IMR-90 (cell line): Measurements from ENCODE around the gene ACVR2B. TPM values are rescaled to one million over a fixed set of nuclear protein-coding genes. Genes with fewer than 3 reads are reported as not detected.

ENCODE experiments used
- ATAC-seq: fragments of 200-7000 bp; cut with Tn5 transposase; 2 replicates; pipeline ENCODE4 v1.9.1; 2020; ENCODE audit warnings: low read depth, mild to moderate bottlenecking, moderate library complexity
- BruUV-seq: library from RNA; stranded (reverse); fragments of 400-500 nt; replicated peaks from 2 replicates; lab custom pipeline; 2021; lab: Mats Ljungman, UMichigan
- CTCF ChIA-PET: fragments of 300-600 bp; formaldehyde crosslinking; extraction: SDS; loops from one replicate; lab custom pipeline; 2021; ENCODE audit warnings: antibody characterized with exemption; lab: Yijun Ruan, JAX
- POLR2A ChIA-PET: fragments of 300-600 bp; sonication (Branson Sonifier 250); formaldehyde crosslinking; loops from one replicate; lab custom pipeline; 2022; ENCODE audit warnings: antibody characterized with exemption; ENCODE audit not compliant: unreplicated experiment; lab: Charles Lee
- DNase-seq: peaks from one replicate; pipeline ENCODE4 v3.0.0; 2013
- H2AFZ ChIP-seq: replicated peaks from 2 replicates; pipeline ENCODE3; 2013; ENCODE audit warnings: low read length, mild to moderate bottlenecking; ENCODE audit not compliant: poor library complexity
- H2AK5ac ChIP-seq: 2 replicates; pipeline ENCODE4 v1.6.1; 2013; ENCODE audit warnings: low read depth, low read length, inconsistent platforms
- H2AK9ac ChIP-seq: replicated peaks from 2 replicates; pipeline ENCODE3; 2013; ENCODE audit warnings: mild to moderate bottlenecking, low read depth, low read length, moderate library complexity; ENCODE audit not compliant: poor library complexity
- H2BK120ac ChIP-seq: 2 replicates; pipeline ENCODE4 v1.6.1; 2013; ENCODE audit warnings: low read depth, low read length, inconsistent platforms
- H2BK15ac ChIP-seq: 3 replicates; pipeline ENCODE4 v1.6.1; 2013; ENCODE audit warnings: low read depth, low read length, inconsistent platforms
- H2BK20ac ChIP-seq: 2 replicates; pipeline ENCODE4 v1.6.1; 2013; ENCODE audit warnings: low read depth, mild to moderate bottlenecking, inconsistent platforms, low read length, moderate library complexity
- H2BK5ac ChIP-seq: 2 replicates; pipeline ENCODE4 v1.6.1; 2013; ENCODE audit warnings: mild to moderate bottlenecking, low read depth, low read length, inconsistent platforms; ENCODE audit not compliant: poor library complexity, severe bottlenecking
- H3K14ac ChIP-seq: replicated peaks from 2 replicates; pipeline ENCODE4 v1.6.1; 2013; ENCODE audit warnings: low read depth, low read length, inconsistent platforms
- H3K18ac ChIP-seq: 2 replicates; pipeline ENCODE4 v1.6.1; 2013; ENCODE audit warnings: low read depth, low read length, control low read depth
- H3K23ac ChIP-seq: 2 replicates; pipeline ENCODE4 v1.6.1; 2013; ENCODE audit warnings: low read depth, low read length, inconsistent platforms
- H3K27ac ChIP-seq: 2 replicates; pipeline ENCODE4 v1.5.1; 2013; ENCODE audit warnings: mild to moderate bottlenecking, control low read depth, low read length; ENCODE audit not compliant: insufficient read depth
- H3K27me3 ChIP-seq: 2 replicates; pipeline ENCODE4 v1.6.1; 2013; ENCODE audit warnings: low read length; ENCODE audit not compliant: control insufficient read depth, insufficient read depth
- H3K36me3 ChIP-seq: 2 replicates; pipeline ENCODE4 v1.6.1; 2013; ENCODE audit warnings: low read length, mixed read lengths; ENCODE audit not compliant: control insufficient read depth, insufficient read depth
- H3K4ac ChIP-seq: 2 replicates; pipeline ENCODE4 v1.6.1; 2013; ENCODE audit warnings: low read depth, low read length, inconsistent platforms
- H3K4me1 ChIP-seq: 2 replicates; pipeline ENCODE4 v1.6.1; 2013; ENCODE audit warnings: low read length, mixed read lengths; ENCODE audit not compliant: control insufficient read depth, insufficient read depth
- H3K4me2 ChIP-seq: 2 replicates; pipeline ENCODE4 v1.6.1; 2013; ENCODE audit warnings: low read depth, mild to moderate bottlenecking, control low read depth, low read length, moderate library complexity
- H3K4me3 ChIP-seq: 2 replicates; pipeline ENCODE4 v1.5.1; 2013; ENCODE audit warnings: low read depth, mild to moderate bottlenecking, control low read depth, low read length, moderate library complexity; ENCODE audit not compliant: insufficient read depth
- H3K56ac ChIP-seq: 2 replicates; pipeline ENCODE4 v1.6.1; 2013; ENCODE audit warnings: low read length, inconsistent platforms; ENCODE audit not compliant: insufficient read depth; ENCODE audit errors: extremely low read depth
- H3K79me1 ChIP-seq, 2 experiments: 2 replicates each; pipeline ENCODE4 v1.6.1; 2013; ENCODE audit warnings: low read length in 2 of 2, inconsistent platforms in 1 of 2, low read depth in 1 of 2
- H3K9ac ChIP-seq: 2 replicates; pipeline ENCODE4 v1.6.1; 2013; ENCODE audit warnings: low read depth, low read length, control low read depth
- H3K9me1 ChIP-seq: 2 replicates; pipeline ENCODE4 v1.6.1; 2013; ENCODE audit warnings: low read length, inconsistent platforms; ENCODE audit not compliant: insufficient read depth
- H3K9me3 ChIP-seq: 2 replicates; pipeline ENCODE4 v1.6.1; 2013; ENCODE audit warnings: low read length; ENCODE audit not compliant: control insufficient read depth, insufficient read depth
- H4K20me1 ChIP-seq: 2 replicates; pipeline ENCODE4 v1.6.1; 2013; ENCODE audit warnings: low read length, inconsistent platforms; ENCODE audit not compliant: insufficient read depth
- H4K5ac ChIP-seq: 2 replicates; pipeline ENCODE4 v1.6.1; 2013; ENCODE audit warnings: mild to moderate bottlenecking, low read depth, low read length, control low read depth
- H4K8ac ChIP-seq, 2 experiments: 2 replicates each; pipeline ENCODE4 v1.6.1; 2013; ENCODE audit warnings: low read depth in 2 of 2, low read length in 2 of 2, control low read depth in 1 of 2, inconsistent platforms in 1 of 2
- H4K91ac ChIP-seq: 2 replicates; pipeline ENCODE4 v1.6.1; 2013; ENCODE audit warnings: low read depth, low read length, inconsistent platforms; ENCODE audit not compliant: insufficient read depth
- BHLHE40 ChIP-seq: fragments of 150-350 bp; IDR thresholded peaks from 2 replicates; pipeline ENCODE4 v1.6.1; 2016; ENCODE audit warnings: mild to moderate bottlenecking, low read depth, low read length
- CHD1 ChIP-seq: IDR thresholded peaks from 2 replicates; pipeline ENCODE4 v1.6.1; 2012; ENCODE audit warnings: low read depth, low read length, improper control_type of control experiment
- ELK1 ChIP-seq: fragments of 150-350 bp; IDR thresholded peaks from 2 replicates; pipeline ENCODE4 v1.6.1; 2016; ENCODE audit warnings: low read depth, mild to moderate bottlenecking, low read length, moderate library complexity, borderline replicate concordance
- FOS ChIP-seq: fragments of 150-350 bp; IDR thresholded peaks from 2 replicates; pipeline ENCODE4 v1.6.1; 2016; ENCODE audit warnings: low read depth, low read length
- MAFK ChIP-seq: IDR thresholded peaks from 2 replicates; pipeline ENCODE4 v1.6.1; 2012; ENCODE audit warnings: low read depth, low read length, improper control_type of control experiment
- MAZ ChIP-seq: IDR thresholded peaks from 2 replicates; pipeline ENCODE4 v1.6.1; 2012; ENCODE audit warnings: low read depth, mild to moderate bottlenecking, low read length, improper control_type of control experiment, moderate library complexity, borderline replicate concordance
- MXI1 ChIP-seq: IDR thresholded peaks from 2 replicates; pipeline ENCODE4 v1.6.1; 2012; ENCODE audit warnings: low read depth, mild to moderate bottlenecking, low read length, moderate library complexity, borderline replicate concordance
- NFE2L2 ChIP-seq: fragments of 150-350 bp; IDR thresholded peaks from 2 replicates; pipeline ENCODE4 v1.6.1; 2016; ENCODE audit warnings: low read depth, mild to moderate bottlenecking, low read length
- POLR2A ChIP-seq: IDR thresholded peaks from 2 replicates; pipeline ENCODE4 v1.6.1; 2012; ENCODE audit warnings: mild to moderate bottlenecking, low read depth, low read length
- RAD21 ChIP-seq: IDR thresholded peaks from 2 replicates; pipeline ENCODE4 v1.6.1; 2012; ENCODE audit warnings: low read length, improper control_type of control experiment
- RCOR1 ChIP-seq: IDR thresholded peaks from 2 replicates; pipeline ENCODE4 v1.6.1; 2012; ENCODE audit warnings: mild to moderate bottlenecking, low read length, improper control_type of control experiment; ENCODE audit not compliant: insufficient replicate concordance
- SMC3 ChIP-seq: fragments of 150-350 bp; IDR thresholded peaks from 2 replicates; pipeline ENCODE4 v1.6.1; 2016; ENCODE audit warnings: low read depth, mild to moderate bottlenecking, antibody characterized with exemption, low read length, moderate library complexity
- WGBS, 2 experiments: methylation state at CpG; one replicate each; pipeline versions ENCODE4 v1.1.5 to v1.1.7; 2013; ENCODE audit warnings: missing lambda C conversion rate in 2 of 2; ENCODE audit not compliant: insufficient read length in 1 of 2; ENCODE audit errors: extremely low coverage in 2 of 2; 5-methylcytosine and 5-hydroxymethylcytosine counted together
- dilution Hi-C: fragments of 300-500 bp; cut with HindIII; formaldehyde crosslinking; loops from one replicate; pipeline ENCODE4 v1.14.3; 2018; ENCODE audit warnings: low sequenced_read_pairs; ENCODE audit not compliant: unreplicated experiment
- in situ Hi-C: fragments of 300-500 bp; cut with MboI; formaldehyde crosslinking; loops from 3 replicates; pipeline ENCODE4 v1.14.3; 2019; ENCODE audit warnings: low sequenced_read_pairs, inconsistent platforms, mixed read lengths
- intact Hi-C: fragments of 100-400 bp; cut with micrococcal nuclease; formaldehyde crosslinking; loops from 2 replicates; pipeline ENCODE4 v1.10.0; 2022
- polyA plus RNA-seq, 3 experiments: library from polyadenylated mRNA; depleted of rRNA; stranded (reverse); fragments of >200 nt; gene quantifications; 2 replicates each; pipeline ENCODE4 v1.2.3, GENCODE V29; 2012; ENCODE audit warnings: low replicate concordance in 1 of 3
- total RNA-seq: library from RNA; depleted of rRNA; stranded (reverse); fragments of >200 nt; gene quantifications from 2 replicates; pipeline ENCODE4 v1.2.3, GENCODE V29; 2012
- TF ChIP-seq, protein P1 (sequence below): conservative IDR thresholded peaks from 2 replicates; pipeline ENCODE4 v1.5.1; 2012; ENCODE audit warnings: mild to moderate bottlenecking, low read depth, low read length, improper control_type of control experiment
- TF ChIP-seq, protein P2 (sequence below): fragments of 150-350 bp; IDR thresholded peaks from 2 replicates; pipeline ENCODE4 v1.6.1; 2017; ENCODE audit warnings: mild to moderate bottlenecking, antibody characterized with exemption, low read length, low read depth

The ACVR2B gene
- total and polyA plus RNA-seq, 2 of the 4 experiments (the other 2 are of a cell fraction): 0.60 to 1.3 TPM

DNA sequence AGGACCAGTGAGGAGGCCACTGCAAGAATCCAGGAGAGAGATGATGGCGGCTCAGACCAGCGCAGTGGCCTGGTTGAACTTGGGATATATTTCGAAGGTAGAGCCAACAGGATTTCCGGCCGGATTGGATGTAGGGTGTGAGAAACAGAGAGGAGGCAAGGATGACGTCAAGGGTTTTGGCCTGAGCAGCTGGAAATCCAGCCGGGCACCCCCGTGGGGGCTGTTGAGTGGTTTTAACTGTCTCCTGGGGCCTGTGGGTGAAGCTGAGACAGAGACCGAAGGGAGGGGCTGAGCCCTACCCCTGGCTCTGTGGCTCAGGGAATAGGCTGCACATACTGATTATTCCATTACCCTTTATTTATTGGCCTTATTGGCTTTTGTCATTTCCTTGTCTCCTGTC is 88.1 kb downstream of the ACVR2B start:
- no peak for ATAC-seq
- intact Hi-C loops (no loop called here), dilution Hi-C loops (no loop called here), in situ Hi-C loops (no loop called here)
- Histone ChIP-seq H3K4me2 (no peak overlapping the region), H3K36me3 (no peaks in the 10 kb centered on the region), H2BK20ac (no peak overlapping the region), H3K9me1 (peaks cover 4% of the 10 kb centered on the region; the same call in 1 of the 2 replicates), H2BK120ac (no peak overlapping the region), H3K23ac (no peak overlapping the region), H2BK5ac (no peak overlapping the region), H3K18ac (no peak overlapping the region), H4K8ac (no peak overlapping the region), H3K27ac (no peak overlapping the region), H3K9me3 (no peaks in the 10 kb centered on the region), H2AK9ac (no peak overlapping the region), H3K4me3 (no peak overlapping the region), H3K14ac (no peak overlapping the region), H3K4ac (no peak overlapping the region), H3K27me3 (peaks cover 2% of the 10 kb centered on the region; the same call in 1 of the 2 replicates), H2AK5ac (no peak overlapping the region), H3K56ac (no peak overlapping the region), H4K91ac (no peak overlapping the region), H3K4me1 (peaks cover 2% of the 10 kb centered on the region; the same call in 1 of the 2 replicates), H4K5ac (no peak overlapping the region), H3K9ac (no peak overlapping the region), H3K79me1 (no peaks in the 10 kb centered on the region), H2AFZ (no peak overlapping the region), H4K20me1 (no peaks in the 10 kb centered on the region), H2BK15ac (no peak overlapping the region)
- ChIA-PET CTCF (no interaction called here), POLR2A (no interaction called here)
- no TSS peak for BruUV-seq
- no peak for DNase-seq
- no peak for TF ChIP-seq NFE2L2
- TF ChIP-seq RAD21: no peak
- TF ChIP-seq FOS: no peak
- TF ChIP-seq MAFK: no peak
- TF ChIP-seq SMC3: no peak
- TF ChIP-seq, protein P1, sequence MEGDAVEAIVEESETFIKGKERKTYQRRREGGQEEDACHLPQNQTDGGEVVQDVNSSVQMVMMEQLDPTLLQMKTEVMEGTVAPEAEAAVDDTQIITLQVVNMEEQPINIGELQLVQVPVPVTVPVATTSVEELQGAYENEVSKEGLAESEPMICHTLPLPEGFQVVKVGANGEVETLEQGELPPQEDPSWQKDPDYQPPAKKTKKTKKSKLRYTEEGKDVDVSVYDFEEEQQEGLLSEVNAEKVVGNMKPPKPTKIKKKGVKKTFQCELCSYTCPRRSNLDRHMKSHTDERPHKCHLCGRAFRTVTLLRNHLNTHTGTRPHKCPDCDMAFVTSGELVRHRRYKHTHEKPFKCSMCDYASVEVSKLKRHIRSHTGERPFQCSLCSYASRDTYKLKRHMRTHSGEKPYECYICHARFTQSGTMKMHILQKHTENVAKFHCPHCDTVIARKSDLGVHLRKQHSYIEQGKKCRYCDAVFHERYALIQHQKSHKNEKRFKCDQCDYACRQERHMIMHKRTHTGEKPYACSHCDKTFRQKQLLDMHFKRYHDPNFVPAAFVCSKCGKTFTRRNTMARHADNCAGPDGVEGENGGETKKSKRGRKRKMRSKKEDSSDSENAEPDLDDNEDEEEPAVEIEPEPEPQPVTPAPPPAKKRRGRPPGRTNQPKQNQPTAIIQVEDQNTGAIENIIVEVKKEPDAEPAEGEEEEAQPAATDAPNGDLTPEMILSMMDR: no peak
- TF ChIP-seq MAZ: no peak
- no peak for TF ChIP-seq POLR2A
- no peak for TF ChIP-seq CHD1
- no peak for TF ChIP-seq MXI1
- TF ChIP-seq, protein P2, sequence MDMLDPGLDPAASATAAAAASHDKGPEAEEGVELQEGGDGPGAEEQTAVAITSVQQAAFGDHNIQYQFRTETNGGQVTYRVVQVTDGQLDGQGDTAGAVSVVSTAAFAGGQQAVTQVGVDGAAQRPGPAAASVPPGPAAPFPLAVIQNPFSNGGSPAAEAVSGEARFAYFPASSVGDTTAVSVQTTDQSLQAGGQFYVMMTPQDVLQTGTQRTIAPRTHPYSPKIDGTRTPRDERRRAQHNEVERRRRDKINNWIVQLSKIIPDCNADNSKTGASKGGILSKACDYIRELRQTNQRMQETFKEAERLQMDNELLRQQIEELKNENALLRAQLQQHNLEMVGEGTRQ: no peak
- TF ChIP-seq BHLHE40: no peak
- no peak for TF ChIP-seq ELK1
- no peak for TF ChIP-seq RCOR1
- WGBS, 2 experiments: 100% methylated on average over 2 of the region's 9 CpGs; no CpG with 5 or more reads in 1 of the 2 experiments
